Neural cell (in vitro differentiated cells): Measurements from ENCODE around the gene DLAT. TPM values are rescaled to one million over a fixed set of nuclear protein-coding genes. Genes with fewer than 3 reads are reported as not detected.
"Not testable (repeated sequence)": the region's sequence is repeated elsewhere in the genome, so short reads cannot be mapped to it uniquely, and the experiment has no call there.

Experiments used
- H2AFZ ChIP-seq: fragments of 200-600, 300-800 bp; sonication (generic), shearing (Covaris generic); 2 replicates; pipeline ENCODE4 v1.6.0; 2014; ENCODE audit warnings: low read depth, mild to moderate bottlenecking, antibody characterized with exemption, low read length, moderate library complexity
- H3F3A ChIP-seq: fragments of 200-600 bp; shearing (Covaris generic); 2 replicates; pipeline ENCODE4 v1.6.1; 2016; ENCODE audit warnings: mild to moderate bottlenecking, moderate library complexity, mixed read lengths, antibody characterized with exemption, low read length; ENCODE audit not compliant: insufficient read depth, poor library complexity, severe bottlenecking
- H3K27ac ChIP-seq: fragments of 200-600, 300-800 bp; sonication (generic), shearing (Covaris generic); 2 replicates; pipeline ENCODE4 v1.5.1; 2014; ENCODE audit warnings: mild to moderate bottlenecking, low read length, moderate library complexity
- H3K27me3 ChIP-seq: fragments of 300-800, 200-600 bp; sonication (generic), shearing (Covaris generic); 2 replicates; pipeline ENCODE4 v1.6.0; 2014; ENCODE audit warnings: mild to moderate bottlenecking, low read depth, low read length, moderate library complexity; ENCODE audit not compliant: insufficient read depth
- H3K36me3 ChIP-seq: fragments of 300-800, 200-600 bp; sonication (generic), shearing (Covaris generic); 2 replicates; pipeline ENCODE4 v1.5.1; 2014; ENCODE audit warnings: mild to moderate bottlenecking, antibody characterized with exemption, low read length, moderate library complexity; ENCODE audit not compliant: insufficient read depth
- H3K4me2 ChIP-seq: fragments of 300-800, 200-600 bp; sonication (generic), shearing (Covaris generic); 2 replicates; pipeline ENCODE4 v1.6.0; 2014; ENCODE audit warnings: mild to moderate bottlenecking, low read length
- H3K4me3 ChIP-seq: fragments of 300-800, 200-600 bp; sonication (generic), shearing (Covaris generic); 2 replicates; pipeline ENCODE4 v1.5.1; 2014; ENCODE audit warnings: mild to moderate bottlenecking, low read length, moderate library complexity
- H3K79me2 ChIP-seq: fragments of 200-600 bp; shearing (Covaris generic); replicated peaks from 2 replicates; pipeline ENCODE4 v1.6.0; 2014; ENCODE audit warnings: mild to moderate bottlenecking, low read length, moderate library complexity; ENCODE audit not compliant: insufficient read depth
- H3K9ac ChIP-seq: fragments of 300-800, 200-600 bp; sonication (generic), shearing (Covaris generic); 2 replicates; pipeline ENCODE4 v1.6.1; 2016; ENCODE audit warnings: mild to moderate bottlenecking, low read length, mixed read lengths
- H3K9me2 ChIP-seq: fragments of 200-600 bp; shearing (Covaris generic); 2 replicates; pipeline ENCODE4 v1.6.1; 2016; ENCODE audit warnings: mild to moderate bottlenecking, low read length, mixed read lengths; ENCODE audit not compliant: insufficient read depth
- H3K9me3 ChIP-seq: fragments of 200-600, 300-800 bp; sonication (generic), shearing (Covaris generic); 2 replicates; pipeline ENCODE4 v1.6.1; 2016; ENCODE audit warnings: mild to moderate bottlenecking, mixed run types, low read length, moderate library complexity, mixed read lengths
- H4K20me1 ChIP-seq: fragments of 200-600 bp; shearing (Covaris generic); 2 replicates; pipeline ENCODE4 v1.6.1; 2016; ENCODE audit warnings: mild to moderate bottlenecking, mixed run types; ENCODE audit not compliant: insufficient read depth
- EP300 ChIP-seq: fragments of 450-650 bp; conservative IDR thresholded peaks from 2 replicates; pipeline ENCODE4 v1.6.1; 2014; ENCODE audit warnings: antibody characterized with exemption, mild to moderate bottlenecking, moderate library complexity; ENCODE audit not compliant: poor library complexity, severe bottlenecking
- EZH2 ChIP-seq: fragments of 200-600, 300-800 bp; shearing (Covaris generic), sonication (generic); IDR thresholded peaks from 2 replicates; pipeline ENCODE4 v1.6.1; 2014; ENCODE audit warnings: antibody characterized with exemption, low read length, borderline replicate concordance, mild to moderate bottlenecking; ENCODE audit not compliant: insufficient read depth, poor library complexity, severe bottlenecking
- MXI1 ChIP-seq: fragments of 450-650 bp; conservative IDR thresholded peaks from 2 replicates; pipeline ENCODE4 v1.6.1; 2014; ENCODE audit warnings: antibody characterized with exemption, mild to moderate bottlenecking; ENCODE audit not compliant: poor library complexity, severe bottlenecking
- POLR2AphosphoS5 ChIP-seq: IDR thresholded peaks from 2 replicates; pipeline ENCODE4 v1.6.1; 2012
- RAD21 ChIP-seq: fragments of 450-650 bp; conservative IDR thresholded peaks from 2 replicates; pipeline ENCODE4 v1.6.1; 2014; ENCODE audit warnings: antibody characterized with exemption, mild to moderate bottlenecking, moderate library complexity
- SMC3 ChIP-seq: fragments of 450-650 bp; conservative IDR thresholded peaks from 2 replicates; pipeline ENCODE4 v1.6.1; 2014; ENCODE audit warnings: antibody characterized with exemption, mild to moderate bottlenecking, moderate library complexity; ENCODE audit not compliant: poor library complexity
- polyA plus RNA-seq: library from polyadenylated mRNA; depleted of rRNA; stranded (reverse); fragments of >200 nt; gene quantifications from 2 replicates; pipeline ENCODE4 v1.2.3, GENCODE V29; 2014
- TF ChIP-seq, protein P1 (sequence below): fragments of 450-650 bp; IDR thresholded peaks from 2 replicates; pipeline ENCODE4 v1.5.1; 2014; ENCODE audit warnings: antibody characterized with exemption, mild to moderate bottlenecking, moderate library complexity; ENCODE audit not compliant: poor library complexity, severe bottlenecking
- TF ChIP-seq, protein P2 (sequence below): IDR thresholded peaks from 2 replicates; pipeline ENCODE4 v1.6.1; 2012; ENCODE audit warnings: borderline replicate concordance

The DLAT gene
- polyA plus RNA-seq, 1 donor from 2014 or later = 38.3 TPM

DNA sequence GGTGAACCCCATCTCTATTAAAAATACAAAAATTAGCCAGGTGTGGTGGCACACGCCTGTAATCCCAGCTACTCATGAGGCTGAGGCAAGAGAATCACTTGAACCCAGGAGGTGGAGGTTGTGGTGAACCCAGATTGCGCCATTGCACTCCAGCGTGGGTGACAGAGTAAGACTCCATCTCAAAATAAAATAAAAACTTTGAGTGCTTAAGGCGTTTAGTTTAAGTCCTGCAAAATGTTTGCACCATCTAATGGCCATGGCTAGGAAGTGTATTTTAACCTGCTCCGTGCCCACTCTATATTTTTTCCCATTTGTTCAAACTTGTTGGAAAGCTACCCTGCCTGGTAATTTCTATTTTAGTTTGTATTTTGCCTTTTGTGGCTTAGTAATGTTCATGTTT, 28.5 kb upstream of the DLAT start:
- not testable (repeated sequence) for H2AFZ ChIP-seq, H3K27me3 ChIP-seq, H3K36me3 ChIP-seq, H3K4me2 ChIP-seq, H4K20me1 ChIP-seq, H3K9ac ChIP-seq, H3K4me3 ChIP-seq, H3K27ac ChIP-seq, H3K9me3 ChIP-seq, H3F3A ChIP-seq, H3K79me2 ChIP-seq, H3K9me2 ChIP-seq
- TF ChIP-seq, protein P1, sequence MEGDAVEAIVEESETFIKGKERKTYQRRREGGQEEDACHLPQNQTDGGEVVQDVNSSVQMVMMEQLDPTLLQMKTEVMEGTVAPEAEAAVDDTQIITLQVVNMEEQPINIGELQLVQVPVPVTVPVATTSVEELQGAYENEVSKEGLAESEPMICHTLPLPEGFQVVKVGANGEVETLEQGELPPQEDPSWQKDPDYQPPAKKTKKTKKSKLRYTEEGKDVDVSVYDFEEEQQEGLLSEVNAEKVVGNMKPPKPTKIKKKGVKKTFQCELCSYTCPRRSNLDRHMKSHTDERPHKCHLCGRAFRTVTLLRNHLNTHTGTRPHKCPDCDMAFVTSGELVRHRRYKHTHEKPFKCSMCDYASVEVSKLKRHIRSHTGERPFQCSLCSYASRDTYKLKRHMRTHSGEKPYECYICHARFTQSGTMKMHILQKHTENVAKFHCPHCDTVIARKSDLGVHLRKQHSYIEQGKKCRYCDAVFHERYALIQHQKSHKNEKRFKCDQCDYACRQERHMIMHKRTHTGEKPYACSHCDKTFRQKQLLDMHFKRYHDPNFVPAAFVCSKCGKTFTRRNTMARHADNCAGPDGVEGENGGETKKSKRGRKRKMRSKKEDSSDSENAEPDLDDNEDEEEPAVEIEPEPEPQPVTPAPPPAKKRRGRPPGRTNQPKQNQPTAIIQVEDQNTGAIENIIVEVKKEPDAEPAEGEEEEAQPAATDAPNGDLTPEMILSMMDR = peak; percentile 26

DNA sequence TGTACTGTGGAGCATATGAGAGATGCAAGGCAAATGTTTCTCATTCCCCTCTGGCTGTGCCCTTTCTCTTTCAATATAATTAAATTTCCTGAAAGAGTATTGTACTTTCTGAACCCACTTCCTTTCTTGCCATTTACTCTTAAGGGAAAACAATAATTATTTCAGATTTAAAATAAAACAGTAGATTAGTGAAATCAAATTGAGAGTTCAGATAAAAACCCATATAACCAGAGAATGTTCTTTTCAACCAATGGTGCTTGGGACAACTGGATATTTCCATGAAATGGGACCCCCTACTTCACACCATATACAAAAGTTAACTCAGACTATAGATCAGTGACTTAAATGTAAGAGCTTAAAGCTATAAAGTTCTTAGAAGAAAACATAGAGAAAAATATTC, 26.1 kb upstream of the DLAT start:
- no peaks in the 10 kb centered on the region for H3K27me3 ChIP-seq
- H3K36me3 ChIP-seq = peaks cover under 1% of the 10 kb centered on the region
- no peaks in the 10 kb centered on the region for H3K9me2 ChIP-seq
- H3K4me3 ChIP-seq = no peak overlapping the region
- H3K9ac ChIP-seq = no peak overlapping the region
- TF ChIP-seq, protein P1 = no peak
- TF ChIP-seq POLR2AphosphoS5 (no peak), EP300 (no peak), RAD21 (no peak)
- TF ChIP-seq, protein P2, sequence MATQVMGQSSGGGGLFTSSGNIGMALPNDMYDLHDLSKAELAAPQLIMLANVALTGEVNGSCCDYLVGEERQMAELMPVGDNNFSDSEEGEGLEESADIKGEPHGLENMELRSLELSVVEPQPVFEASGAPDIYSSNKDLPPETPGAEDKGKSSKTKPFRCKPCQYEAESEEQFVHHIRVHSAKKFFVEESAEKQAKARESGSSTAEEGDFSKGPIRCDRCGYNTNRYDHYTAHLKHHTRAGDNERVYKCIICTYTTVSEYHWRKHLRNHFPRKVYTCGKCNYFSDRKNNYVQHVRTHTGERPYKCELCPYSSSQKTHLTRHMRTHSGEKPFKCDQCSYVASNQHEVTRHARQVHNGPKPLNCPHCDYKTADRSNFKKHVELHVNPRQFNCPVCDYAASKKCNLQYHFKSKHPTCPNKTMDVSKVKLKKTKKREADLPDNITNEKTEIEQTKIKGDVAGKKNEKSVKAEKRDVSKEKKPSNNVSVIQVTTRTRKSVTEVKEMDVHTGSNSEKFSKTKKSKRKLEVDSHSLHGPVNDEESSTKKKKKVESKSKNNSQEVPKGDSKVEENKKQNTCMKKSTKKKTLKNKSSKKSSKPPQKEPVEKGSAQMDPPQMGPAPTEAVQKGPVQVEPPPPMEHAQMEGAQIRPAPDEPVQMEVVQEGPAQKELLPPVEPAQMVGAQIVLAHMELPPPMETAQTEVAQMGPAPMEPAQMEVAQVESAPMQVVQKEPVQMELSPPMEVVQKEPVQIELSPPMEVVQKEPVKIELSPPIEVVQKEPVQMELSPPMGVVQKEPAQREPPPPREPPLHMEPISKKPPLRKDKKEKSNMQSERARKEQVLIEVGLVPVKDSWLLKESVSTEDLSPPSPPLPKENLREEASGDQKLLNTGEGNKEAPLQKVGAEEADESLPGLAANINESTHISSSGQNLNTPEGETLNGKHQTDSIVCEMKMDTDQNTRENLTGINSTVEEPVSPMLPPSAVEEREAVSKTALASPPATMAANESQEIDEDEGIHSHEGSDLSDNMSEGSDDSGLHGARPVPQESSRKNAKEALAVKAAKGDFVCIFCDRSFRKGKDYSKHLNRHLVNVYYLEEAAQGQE = no peak
- H3K4me2 ChIP-seq = no peak overlapping the region
- no peaks in the 10 kb centered on the region for H3K79me2 ChIP-seq
- no peak overlapping the region for H3K27ac ChIP-seq
- no peaks in the 10 kb centered on the region for H3F3A ChIP-seq
- no peaks in the 10 kb centered on the region for H4K20me1 ChIP-seq
- H2AFZ ChIP-seq = no peak overlapping the region
- H3K9me3 ChIP-seq = no peaks in the 10 kb centered on the region

DNA sequence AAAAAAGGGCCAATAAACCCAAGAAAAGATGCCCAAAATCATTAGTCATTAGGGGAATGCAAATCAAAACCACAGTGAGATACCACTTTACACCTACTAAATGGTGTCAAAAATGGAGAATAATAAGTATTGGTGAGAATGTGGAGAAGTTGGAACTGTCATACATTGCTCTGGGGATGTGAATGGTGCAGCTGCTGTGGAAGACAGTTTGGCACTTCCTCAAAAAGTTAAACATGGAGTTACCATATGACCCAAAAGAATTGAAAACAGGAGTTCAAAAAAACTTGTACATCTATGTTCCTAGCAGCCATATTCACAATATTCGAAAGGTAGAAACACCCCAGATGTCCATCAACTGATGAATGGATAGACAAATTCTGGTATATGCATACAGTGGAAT, 24.5 kb upstream of the DLAT start:
- peaks cover 4% of the 10 kb centered on the region for H3K36me3 ChIP-seq
- TF ChIP-seq RAD21 (no peak), EZH2 (no peak), MXI1 (no peak), POLR2AphosphoS5 (no peak), EP300 (no peak), SMC3 (no peak)
- TF ChIP-seq, protein P1 = no peak
- TF ChIP-seq, protein P2 = no peak

More for the DNA sequence above, 24.5 kb upstream of the DLAT start:
- Histone ChIP-seq H3K27ac (no peak overlapping the region), H3K4me3 (no peak overlapping the region), H2AFZ (no peak overlapping the region), H4K20me1 (no peaks in the 10 kb centered on the region), H3K4me2 (no peak overlapping the region), H3K9me2 (no peaks in the 10 kb centered on the region), H3K27me3 (no peaks in the 10 kb centered on the region), H3K9me3 (no peaks in the 10 kb centered on the region), H3F3A (no peaks in the 10 kb centered on the region), H3K79me2 (no peaks in the 10 kb centered on the region), H3K9ac (no peak overlapping the region)
